Right cardiac atrium (tissue), 5 donors: ENCODE data around the gene H6PD. TPM values are rescaled to one million over a fixed set of nuclear protein-coding genes. Genes with fewer than 3 reads are reported as not detected.

Experiments used
- ATAC-seq, 2 donors: fragments of 200-7000 bp; cut with Tn5 transposase; one replicate each; pipeline versions ENCODE4 v1.8.0 to v1.9.1; 2020; ENCODE audit warnings: moderate library complexity in 2 of 2, mild to moderate bottlenecking in 1 of 2
- DNase-seq, 3 donors: peaks; one replicate each; pipeline ENCODE4 v3.0.0-alpha.2; 2020
- H3K27ac ChIP-seq: one replicate; pipeline ENCODE4 v1.5.1; 2013; ENCODE audit warnings: mild to moderate bottlenecking, low read length, control low read depth, moderate library complexity
- H3K27me3 ChIP-seq: one replicate; pipeline ENCODE4 v1.6.1; 2013; ENCODE audit not compliant: control insufficient read depth, insufficient read depth
- H3K4me1 ChIP-seq: one replicate; pipeline ENCODE4 v1.6.1; 2013; ENCODE audit warnings: low read length; ENCODE audit not compliant: control insufficient read depth, insufficient read depth
- H3K4me3 ChIP-seq: one replicate; pipeline ENCODE4 v1.5.1; 2013; ENCODE audit warnings: low read length, control low read depth
- H3K9me3 ChIP-seq: one replicate; pipeline ENCODE4 v1.6.1; 2013; ENCODE audit warnings: low read length; ENCODE audit not compliant: control insufficient read depth
- WGBS: extraction: QIAGEN DNeasy Blood & Tissue Kit; methylation state at CpG from one replicate; pipeline ENCODE4 v1.1.7; 2013; 5-methylcytosine and 5-hydroxymethylcytosine counted together
- intact Hi-C, 4 donors: fragments of 100-400 bp; cut with DNase I; formaldehyde crosslinking; loops; one replicate each; pipeline versions ENCODE4 v1.11.0 to v1.14.0; 2022 to 2023
- polyA plus RNA-seq: library from polyadenylated mRNA; stranded (reverse); fragments of 200-250 nt; gene quantifications from one replicate; pipeline ENCODE4 v1.2.3, GENCODE V29; 2013
- total RNA-seq, 4 donors: library from RNA; stranded (reverse); fragmentation: NEBNext Ultra II Directional; extraction: Animal tissue kit (Norgen Biotek cat#: 25700); gene quantifications; one replicate each; pipeline ENCODE4 v1.2.1, GENCODE V29; 2021
- donor health status: healthy with polysubstance abuse.
- donor health status: DM: no; HTN: yes; CAD: no.
- donor health status: DM: no; HTN: no; CAD: no.
- donor health status: DM: no; HTN: yes; CAD: no; lungs with severe emphysema.
- donor health status: DM: yes; HTN: yes; CAD: no.

Gene H6PD
- total and polyA plus RNA-seq, 5 donors: 27.0 to 39.8 (median 33.5) TPM

- no peak for ATAC-seq
- no peaks in the 10 kb centered on the region for H3K27me3 ChIP-seq
- DNase-seq: peak in 1 of 3 donors; percentile 46
- intact Hi-C loops: loop anchor here in 1 of 4 donors (10.0 kb wide), 1 partner anchor 192 kb away; no protein-coding TSS in a partner anchor
- H3K27ac ChIP-seq: no peak overlapping the region
- WGBS: 92% methylated on average over 33 of the region's 33 CpGs
- H3K9me3 ChIP-seq: no peaks in the 10 kb centered on the region
- H3K4me1 ChIP-seq: no peaks in the 10 kb centered on the region
- H3K4me3 ChIP-seq: no peak overlapping the region
Measured at GRCh38 chr1:9262096-9262986, 27.8 kb downstream of the H6PD start.

- Histone ChIP-seq H3K4me3 (no peak overlapping the region), H3K27ac (no peak overlapping the region), H3K27me3 (no peaks in the 10 kb centered on the region), H3K4me1 (no peaks in the 10 kb centered on the region), H3K9me3 (no peaks in the 10 kb centered on the region)
- DNase-seq (peak in 1 of 3 donors; percentile 50), ATAC-seq (no peak)
- intact Hi-C loops: loop anchor here in 1 of 4 donors (10.0 kb wide), 1 partner anchor 191 kb away; no protein-coding TSS in a partner anchor
- WGBS: 89% methylated on average over 26 of the region's 26 CpGs
Measured at GRCh38 chr1:9263276-9263855, 28.8 kb downstream of the H6PD start.

GRCh38 chr1:9263984-9264872 lies 29.7 kb downstream of the H6PD start:
- ATAC-seq: no peak
- Histone ChIP-seq H3K27me3 (no peaks in the 10 kb centered on the region), H3K27ac (no peak overlapping the region), H3K4me1 (no peaks in the 10 kb centered on the region), H3K9me3 (no peaks in the 10 kb centered on the region), H3K4me3 (no peak overlapping the region)
- 95% methylated on average over 50 of the region's 50 CpGs for WGBS
- intact Hi-C loops: loop anchor here in 1 of 4 donors (10.0 kb wide), 1 partner anchor 191 kb away; no protein-coding TSS in a partner anchor
- DNase-seq: peak in 1 of 3 donors; percentile 50

DNA sequence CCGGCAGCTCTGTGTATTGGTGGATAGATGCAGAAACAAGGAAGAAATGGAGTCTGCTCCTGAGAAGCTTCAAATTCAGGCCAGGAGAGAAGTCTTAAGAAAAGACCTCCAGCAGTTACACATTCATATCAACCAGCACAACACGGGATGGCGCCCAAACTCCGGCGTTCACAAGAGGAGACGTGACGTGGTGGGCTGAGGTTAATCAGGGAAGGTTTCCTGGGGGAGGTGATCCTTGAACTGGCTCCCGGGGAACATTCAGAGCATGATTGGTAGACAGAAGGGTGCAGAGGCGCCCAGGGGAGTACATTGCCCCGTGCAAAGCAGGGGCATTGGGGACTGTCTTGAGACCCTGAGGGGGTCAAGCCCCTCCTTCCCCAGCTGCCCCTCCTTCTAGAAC lies 30.5 kb downstream of the H6PD start:
- intact Hi-C loops: loop anchor here in 2 of 4 donors (5.0 to 10.0 kb wide), 2 partner anchors 190 to 192 kb away; no protein-coding TSS in a partner anchor
- no peak for DNase-seq
- ATAC-seq: no peak
- Histone ChIP-seq H3K4me1 (no peaks in the 10 kb centered on the region), H3K27me3 (no peaks in the 10 kb centered on the region), H3K27ac (no peak overlapping the region), H3K9me3 (no peaks in the 10 kb centered on the region), H3K4me3 (no peak overlapping the region)
- 88% methylated on average over 10 of the region's 10 CpGs for WGBS

GRCh38 chr1:9265968-9266367 lies 31.4 kb downstream of the H6PD start:
- no peaks in the 10 kb centered on the region for H3K27me3 ChIP-seq
- WGBS: 76% methylated on average over 12 of the region's 12 CpGs
- ATAC-seq: no peak
- intact Hi-C loops: loop anchor here in 2 of 4 donors (5.0 to 10.0 kb wide), 2 partner anchors 189 to 191 kb away; no protein-coding TSS in a partner anchor
- no peak overlapping the region for H3K4me3 ChIP-seq
- H3K27ac ChIP-seq: no peak overlapping the region
- DNase-seq: no peak
- H3K4me1 ChIP-seq: no peaks in the 10 kb centered on the region
- H3K9me3 ChIP-seq: no peaks in the 10 kb centered on the region

DNA sequence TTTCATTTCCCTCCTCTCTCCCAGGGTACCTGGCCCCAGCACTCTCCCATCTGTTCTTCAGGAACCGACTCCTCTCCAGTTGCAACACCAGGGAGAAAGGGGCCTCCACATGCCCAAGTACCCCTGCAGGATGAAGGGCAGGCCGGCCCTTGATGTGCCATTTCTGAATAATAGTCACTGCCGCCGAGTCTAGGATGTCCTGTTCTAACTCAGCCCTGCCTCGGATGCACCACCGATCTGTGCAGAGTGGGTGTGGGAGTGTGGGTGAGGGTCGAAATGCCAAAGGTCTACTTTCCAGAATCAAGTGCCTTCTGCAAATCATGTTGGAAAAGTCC lies 32.7 kb downstream of the H6PD start:
- Histone ChIP-seq H3K4me1 (no peaks in the 10 kb centered on the region), H3K4me3 (no peak overlapping the region), H3K27me3 (no peaks in the 10 kb centered on the region), H3K9me3 (no peaks in the 10 kb centered on the region), H3K27ac (no peak overlapping the region)
- no peak for ATAC-seq
- intact Hi-C loops: loop anchor here in 2 of 4 donors (5.0 to 10.0 kb wide), 2 partner anchors 187 to 190 kb away; no protein-coding TSS in a partner anchor
- WGBS: 75% methylated on average over 7 of the region's 7 CpGs
- DNase-seq: no peak

- DNase-seq: no peak
- ATAC-seq: no peak
- Histone ChIP-seq H3K27me3 (no peaks in the 10 kb centered on the region), H3K9me3 (no peaks in the 10 kb centered on the region), H3K27ac (no peak overlapping the region), H3K4me3 (no peak overlapping the region), H3K4me1 (no peaks in the 10 kb centered on the region)
- WGBS: 91% methylated on average over 7 of the region's 7 CpGs
- intact Hi-C loops: loop anchor here in 2 of 4 donors (5.0 to 10.0 kb wide), 2 partner anchors 187 to 189 kb away; no protein-coding TSS in a partner anchor
Measured at GRCh38 chr1:9267827-9268581, 33.4 kb downstream of the H6PD start.

- 70% methylated on average over 17 of the region's 17 CpGs for WGBS
- H3K4me3 ChIP-seq: no peak overlapping the region
- H3K27me3 ChIP-seq: no peaks in the 10 kb centered on the region
- no peaks in the 10 kb centered on the region for H3K9me3 ChIP-seq
- H3K4me1 ChIP-seq: no peaks in the 10 kb centered on the region
- ATAC-seq (peak in 1 of 2 donors; percentile 2), DNase-seq (peak in 1 of 3 donors; percentile 35)
- no peak overlapping the region for H3K27ac ChIP-seq
- intact Hi-C loops: loop anchor here in 2 of 4 donors (5.0 to 10.0 kb wide), 2 partner anchors 186 to 188 kb away; no protein-coding TSS in a partner anchor
Measured at GRCh38 chr1:9269078-9269501, 34.5 kb downstream of the H6PD start.

GRCh38 chr1:9269721-9270120 lies 35.1 kb downstream of the H6PD start:
- no peaks in the 10 kb centered on the region for H3K27me3 ChIP-seq
- H3K9me3 ChIP-seq: no peaks in the 10 kb centered on the region
- ATAC-seq: peak; percentile 50 to 71
- intact Hi-C loops: loop anchor here in 2 of 4 donors (5.0 to 10.0 kb wide), 2 partner anchors 185 to 188 kb away; no protein-coding TSS in a partner anchor
- H3K27ac ChIP-seq: no peak overlapping the region
- no peak overlapping the region for H3K4me3 ChIP-seq
- H3K4me1 ChIP-seq: no peaks in the 10 kb centered on the region
- peak in 2 of 3 donors; percentile 64 to 78 for DNase-seq
- WGBS: 64% methylated on average over 12 of the region's 12 CpGs
